CD4-positive, alpha-beta T cell treated with Interleukin-10 for 1 hour (primary cell): ENCODE measurements around the gene TRANK1.
A peak's percentile ranks its signal among the peaks of the same experiment; 100 is the strongest.
"Not testable (repeated sequence)": the region's sequence is repeated elsewhere in the genome, so short reads cannot be mapped to it uniquely, and the experiment has no call there.

Source experiments
- DNase-seq: peaks from one replicate; pipeline ENCODE4 v3.0.0-alpha.2; 2020

Gene TRANK1

GRCh38 chr3:36891097-36891496, 53.8 kb downstream of the TRANK1 start:
- not testable (repeated sequence) for DNase-seq

DNA sequence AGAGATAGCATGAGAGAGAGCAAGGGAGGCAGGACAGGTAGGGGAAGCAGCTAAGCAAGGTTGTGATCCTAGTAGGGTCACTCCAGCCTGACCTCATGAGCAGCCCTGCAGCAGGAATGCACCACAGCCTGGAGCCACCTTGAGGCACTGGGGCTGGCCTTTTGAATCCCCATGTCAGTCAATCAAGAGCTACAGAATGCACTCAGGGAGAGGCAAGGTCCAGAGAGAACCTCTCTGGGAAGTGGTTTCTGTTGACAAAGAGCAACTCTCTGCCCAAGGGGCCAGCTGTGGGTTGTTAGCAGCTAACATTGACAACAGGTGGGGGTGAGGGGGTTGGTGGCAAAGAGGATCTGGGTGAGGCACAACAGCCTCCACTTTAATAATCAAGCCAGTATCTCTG, 54.6 kb downstream of the TRANK1 start:
- no peak for DNase-seq

DNA sequence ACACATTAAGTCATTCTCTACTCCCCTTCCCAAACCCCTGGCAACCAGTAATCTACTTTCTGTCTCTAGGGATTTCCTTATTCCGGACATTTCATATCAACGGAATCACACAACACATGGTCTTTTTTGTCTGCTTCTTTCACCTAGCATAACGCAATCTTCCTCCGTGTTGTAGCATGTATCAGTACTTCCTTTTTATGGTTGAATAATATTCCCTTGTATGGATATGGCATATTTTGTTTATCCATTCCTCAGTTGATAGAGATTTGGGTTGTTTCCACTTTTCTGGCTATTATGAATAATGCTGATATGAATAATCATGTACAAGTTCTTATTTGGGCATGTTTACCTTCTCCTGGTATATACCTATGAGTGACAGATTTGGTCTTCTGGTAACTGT, 63.1 kb downstream of the TRANK1 start:
- no peak for DNase-seq

DNA sequence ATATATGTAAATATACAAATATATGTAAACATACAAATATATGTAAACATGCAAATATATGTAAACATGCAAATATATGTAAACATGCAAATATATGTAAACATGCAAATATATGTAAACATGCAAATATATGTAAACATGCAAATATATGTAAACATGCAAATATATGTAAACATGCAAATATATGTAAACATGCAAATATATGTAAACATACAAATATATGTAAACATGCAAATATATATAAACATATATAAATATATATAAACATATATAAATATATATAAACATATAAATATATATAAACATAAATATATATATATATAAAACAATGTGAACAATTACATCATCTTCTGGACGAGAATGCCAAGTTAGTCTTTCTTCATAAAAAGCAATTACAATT, 65.0 kb downstream of the TRANK1 start:
- DNase-seq = not testable (repeated sequence)

DNA sequence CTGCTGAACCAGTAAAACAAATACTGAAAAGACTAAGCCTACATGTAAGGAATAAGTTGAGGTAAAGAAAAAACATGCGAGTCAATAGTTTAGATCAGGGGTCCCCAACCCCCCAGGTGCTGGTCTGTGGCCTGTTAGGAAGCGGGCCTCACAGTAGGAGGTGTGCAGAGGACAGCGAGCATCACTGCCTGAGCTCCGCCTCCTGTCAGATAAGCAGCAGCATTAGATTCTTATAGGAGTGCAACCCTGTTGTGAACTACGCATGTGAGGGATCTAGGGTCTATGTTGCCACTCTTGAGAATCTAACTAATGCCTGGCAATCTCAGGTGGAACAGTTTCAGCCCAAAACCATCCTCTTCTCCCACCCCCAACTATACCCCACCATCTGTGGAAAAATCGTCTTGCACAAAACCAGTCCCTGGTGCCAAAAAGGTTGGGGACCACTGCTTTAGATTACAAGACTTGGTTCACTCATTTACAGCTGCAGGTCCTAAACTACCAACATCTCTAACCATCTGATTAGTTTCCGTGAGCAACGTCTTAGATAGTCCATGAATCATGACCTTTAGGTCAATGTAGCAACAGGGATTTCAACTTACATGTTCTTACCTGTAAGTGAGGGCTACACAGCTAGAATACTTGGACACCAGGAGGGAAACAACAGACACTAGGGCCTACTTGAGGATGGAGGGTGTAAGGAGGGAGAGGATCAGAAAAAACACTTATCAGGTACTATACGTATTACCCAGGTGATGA, 66.7 kb downstream of the TRANK1 start:
- no peak for DNase-seq

GRCh38 chr3:36876181-36876936, 68.5 kb downstream of the TRANK1 start:
- DNase-seq = peak; percentile 80

GRCh38 chr3:36875397-36875796, 69.5 kb downstream of the TRANK1 start:
- DNase-seq = no peak

- DNase-seq = no peak
Observed at GRCh38 chr3:36874424-36874823, 70.4 kb downstream of the TRANK1 start.

- no peak for DNase-seq
Observed at GRCh38 chr3:36871379-36872126, 73.3 kb downstream of the TRANK1 start.

- DNase-seq = peak; percentile 66
Observed at GRCh38 chr3:36868614-36869436, 76.0 kb downstream of the TRANK1 start.

DNA sequence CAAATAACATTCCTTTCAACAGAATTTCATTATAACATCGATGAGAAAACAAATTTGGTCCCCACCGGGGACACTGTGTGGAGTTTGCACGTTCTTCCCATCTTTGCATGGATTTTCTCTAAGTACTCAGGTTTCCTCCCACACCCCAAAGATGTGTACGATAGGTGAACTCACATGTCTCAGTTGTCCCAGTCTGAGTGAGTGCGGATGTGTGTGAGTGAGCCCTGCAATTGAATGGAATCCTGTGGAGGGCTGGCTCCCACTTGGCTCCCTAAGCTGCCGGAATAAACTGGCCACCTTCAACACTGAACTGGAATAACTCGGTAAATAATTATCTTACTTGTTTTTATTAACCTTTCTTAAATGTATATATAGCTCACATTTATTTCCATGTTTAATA, 77.0 kb downstream of the TRANK1 start:
- no peak for DNase-seq

- DNase-seq = no peak
Observed at GRCh38 chr3:36866368-36866767, 78.5 kb downstream of the TRANK1 start.

- no peak for DNase-seq
Observed at GRCh38 chr3:36864180-36865053, 80.4 kb downstream of the TRANK1 start.

DNA sequence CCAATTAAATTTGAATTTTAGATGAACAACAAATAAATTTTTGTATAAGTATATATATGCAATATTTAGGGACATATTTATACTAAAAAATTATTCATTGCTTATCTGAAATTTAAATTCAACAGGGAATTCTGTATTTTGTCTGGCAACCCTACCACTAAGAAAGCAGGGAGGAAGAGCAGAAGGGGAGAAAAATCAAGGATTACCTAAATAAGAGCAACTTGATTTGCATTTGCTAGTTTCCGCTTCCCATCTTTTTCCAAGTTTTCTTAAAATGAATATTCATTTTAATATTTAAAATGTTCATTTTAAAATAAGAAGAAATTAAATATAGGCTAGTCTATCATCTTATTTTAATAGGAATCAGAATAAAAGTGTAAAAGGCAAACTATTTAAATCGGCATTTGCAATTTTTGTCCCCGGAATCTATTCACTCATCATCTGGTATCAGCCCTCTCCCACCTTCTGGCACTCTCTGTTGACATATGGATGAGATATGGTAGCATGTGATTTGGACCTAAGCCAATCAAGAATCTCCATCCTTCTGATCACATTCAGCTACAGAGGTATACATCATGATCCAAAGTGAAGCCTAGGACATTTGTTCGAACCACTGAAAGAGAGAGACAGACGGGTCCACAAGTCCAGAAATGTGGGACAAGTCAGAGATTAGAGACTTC, 82.6 kb downstream of the TRANK1 start:
- no peak for DNase-seq

GRCh38 chr3:36859494-36859893, 85.4 kb downstream of the TRANK1 start:
- DNase-seq = no peak

DNA sequence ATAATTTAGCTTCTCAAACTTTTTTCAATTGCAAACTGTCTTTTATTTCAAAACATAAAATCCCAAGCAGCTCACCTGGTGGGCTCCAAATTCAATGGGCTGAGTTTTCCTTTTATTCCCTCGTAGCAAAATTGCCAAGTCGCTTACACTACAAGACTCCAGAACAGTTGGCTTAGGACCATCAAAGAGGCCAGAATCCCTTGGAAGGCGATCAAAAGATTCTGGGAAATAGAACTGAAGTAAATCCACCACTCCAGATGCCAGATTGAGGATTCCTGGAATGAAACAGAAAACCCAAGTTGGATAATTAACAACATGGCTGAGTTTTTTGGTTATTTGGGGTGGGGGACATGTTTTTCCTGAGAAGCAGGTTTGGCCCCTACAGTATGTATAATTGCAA, 92.8 kb downstream of the TRANK1 start:
- no peak for DNase-seq

- DNase-seq = no peak
Observed at GRCh38 chr3:36850743-36851142, 94.1 kb downstream of the TRANK1 start.

- no peak for DNase-seq
Observed at GRCh38 chr3:36846406-36846805, 98.4 kb downstream of the TRANK1 start.

DNA sequence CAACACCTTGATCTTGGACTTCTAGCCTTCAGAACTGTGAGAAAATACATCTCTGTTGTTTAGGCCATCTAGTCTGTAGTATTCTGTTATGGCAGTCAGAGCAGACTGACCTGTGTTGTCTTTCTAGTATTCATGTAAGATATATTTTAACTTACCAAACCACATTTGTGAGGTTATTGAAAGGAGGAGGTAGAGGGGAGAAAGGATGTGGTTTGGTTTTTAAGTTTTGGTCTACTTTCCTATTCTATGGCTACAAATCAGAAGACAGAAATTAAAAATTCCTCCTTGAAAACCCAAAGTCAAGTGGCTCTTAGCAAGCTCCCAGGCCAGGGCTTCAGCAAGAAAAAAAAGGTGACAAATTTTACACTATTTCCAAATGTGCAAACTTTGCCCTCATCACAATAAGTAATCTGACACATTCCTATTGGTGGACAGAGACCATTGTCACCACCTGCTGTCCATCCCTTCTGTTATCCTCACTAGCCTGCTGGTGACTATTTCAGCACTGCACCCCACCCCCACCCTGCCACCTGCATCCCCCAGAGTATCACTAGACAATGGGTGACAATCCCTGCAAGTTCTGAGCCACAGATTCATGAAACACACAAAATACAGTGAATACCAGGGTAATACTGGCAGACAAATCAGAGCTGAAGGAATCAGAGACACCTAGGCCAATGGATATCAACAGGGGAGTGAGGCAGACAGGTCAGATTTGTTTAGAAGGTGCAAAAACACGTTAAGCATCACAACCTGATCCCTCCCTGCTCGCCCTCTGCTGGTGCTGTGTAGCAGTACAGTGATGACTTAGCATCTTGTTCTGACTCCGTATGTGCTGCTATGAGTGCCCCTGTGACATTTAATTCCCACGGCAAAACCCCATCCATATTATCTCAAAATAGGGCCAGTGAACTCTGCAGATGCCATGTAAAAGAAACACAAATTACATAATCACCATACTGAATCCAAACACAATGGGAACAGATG, 101.5 kb downstream of the TRANK1 start:
- peak; percentile 49 for DNase-seq

DNA sequence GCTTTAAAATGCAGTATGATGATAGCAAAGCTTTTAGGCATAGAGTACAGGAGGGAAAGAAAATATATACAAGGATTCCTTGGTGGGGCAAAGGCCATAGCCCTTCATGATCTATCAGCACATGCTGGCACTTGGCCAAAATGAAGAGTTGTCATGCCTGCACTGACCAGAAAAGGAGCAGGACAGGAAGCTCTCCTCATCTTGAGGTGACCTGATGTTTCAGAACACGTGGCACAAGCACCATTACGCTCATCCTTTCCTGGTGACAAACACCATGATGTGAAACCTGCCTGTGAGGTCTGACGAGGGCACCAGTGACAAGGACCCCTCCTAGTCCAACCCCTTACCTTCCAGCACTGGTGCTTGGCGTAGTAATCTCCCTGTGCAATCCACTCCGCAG, 102.6 kb downstream of the TRANK1 start:
- DNase-seq = no peak
